Prostate gland (tissue), 2 donors: ENCODE data around the gene OR10K2.

Experiments
- POLR2A ChIP-seq: fragments of 450-650 bp; IDR thresholded peaks from one replicate; pipeline ENCODE4 v1.6.1; 2016; ENCODE audit warnings: antibody characterized with exemption, mild to moderate bottlenecking
- POLR2AphosphoS5 ChIP-seq: sonication (generic); formaldehyde crosslinking; IDR thresholded peaks from one replicate; pipeline ENCODE4 v1.6.1; 2017; ENCODE audit warnings: antibody characterized with exemption
- TF ChIP-seq, protein P1 (sequence below), 4 experiments: fragments of 200-600 bp in 2 of 4; fragments of 450-650 bp in 2 of 4; sonication (generic) in 2 of 4; IDR thresholded peaks; 1 replicate in 3 of 4; 2 replicates in 1 of 4; pipeline ENCODE4 v1.5.1; 2016 to 2019; ENCODE audit warnings: antibody characterized with exemption in 4 of 4, mild to moderate bottlenecking in 2 of 4, moderate library complexity in 2 of 4

DNA sequence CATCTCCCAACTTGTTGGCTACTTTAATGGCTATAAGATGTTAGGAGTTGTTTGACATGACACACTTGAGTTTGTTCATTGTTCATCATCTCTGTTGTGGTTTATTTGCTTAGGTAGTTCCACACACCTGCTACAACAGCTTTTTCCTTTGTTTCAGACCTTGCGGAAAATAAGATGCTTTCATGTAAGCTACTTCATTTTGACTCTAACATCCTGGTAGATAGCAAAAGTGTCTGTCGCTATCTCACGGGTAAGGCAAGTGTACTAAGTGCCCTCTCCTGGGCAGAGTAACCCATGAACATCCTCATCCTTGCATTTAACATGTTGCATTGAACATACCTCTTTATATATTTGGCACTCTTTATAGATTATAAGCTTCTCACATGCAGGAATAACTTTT lies 25.2 kb downstream of the OR10K2 start:
- TF ChIP-seq, protein P1, sequence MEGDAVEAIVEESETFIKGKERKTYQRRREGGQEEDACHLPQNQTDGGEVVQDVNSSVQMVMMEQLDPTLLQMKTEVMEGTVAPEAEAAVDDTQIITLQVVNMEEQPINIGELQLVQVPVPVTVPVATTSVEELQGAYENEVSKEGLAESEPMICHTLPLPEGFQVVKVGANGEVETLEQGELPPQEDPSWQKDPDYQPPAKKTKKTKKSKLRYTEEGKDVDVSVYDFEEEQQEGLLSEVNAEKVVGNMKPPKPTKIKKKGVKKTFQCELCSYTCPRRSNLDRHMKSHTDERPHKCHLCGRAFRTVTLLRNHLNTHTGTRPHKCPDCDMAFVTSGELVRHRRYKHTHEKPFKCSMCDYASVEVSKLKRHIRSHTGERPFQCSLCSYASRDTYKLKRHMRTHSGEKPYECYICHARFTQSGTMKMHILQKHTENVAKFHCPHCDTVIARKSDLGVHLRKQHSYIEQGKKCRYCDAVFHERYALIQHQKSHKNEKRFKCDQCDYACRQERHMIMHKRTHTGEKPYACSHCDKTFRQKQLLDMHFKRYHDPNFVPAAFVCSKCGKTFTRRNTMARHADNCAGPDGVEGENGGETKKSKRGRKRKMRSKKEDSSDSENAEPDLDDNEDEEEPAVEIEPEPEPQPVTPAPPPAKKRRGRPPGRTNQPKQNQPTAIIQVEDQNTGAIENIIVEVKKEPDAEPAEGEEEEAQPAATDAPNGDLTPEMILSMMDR (IDR thresholded peaks at IDR 0.05) = no peak
- TF ChIP-seq POLR2A (no peak), POLR2AphosphoS5 (no peak)
